ENCODE measurements around the gene USF2. TPM values are rescaled to one million over a fixed set of nuclear protein-coding genes. Genes with fewer than 3 reads are reported as not detected.
"Not testable (repeated sequence)": the region's sequence is repeated elsewhere in the genome, so short reads cannot be mapped to it uniquely, and the experiment has no call there.

USF2 gene, protein sequence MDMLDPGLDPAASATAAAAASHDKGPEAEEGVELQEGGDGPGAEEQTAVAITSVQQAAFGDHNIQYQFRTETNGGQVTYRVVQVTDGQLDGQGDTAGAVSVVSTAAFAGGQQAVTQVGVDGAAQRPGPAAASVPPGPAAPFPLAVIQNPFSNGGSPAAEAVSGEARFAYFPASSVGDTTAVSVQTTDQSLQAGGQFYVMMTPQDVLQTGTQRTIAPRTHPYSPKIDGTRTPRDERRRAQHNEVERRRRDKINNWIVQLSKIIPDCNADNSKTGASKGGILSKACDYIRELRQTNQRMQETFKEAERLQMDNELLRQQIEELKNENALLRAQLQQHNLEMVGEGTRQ
- total RNA-seq (2014; rRNA removed; shearing (Covaris generic); ENCODE audit: low replicate concordance): 111 and 128 TPM in 2 replicates

DNA sequence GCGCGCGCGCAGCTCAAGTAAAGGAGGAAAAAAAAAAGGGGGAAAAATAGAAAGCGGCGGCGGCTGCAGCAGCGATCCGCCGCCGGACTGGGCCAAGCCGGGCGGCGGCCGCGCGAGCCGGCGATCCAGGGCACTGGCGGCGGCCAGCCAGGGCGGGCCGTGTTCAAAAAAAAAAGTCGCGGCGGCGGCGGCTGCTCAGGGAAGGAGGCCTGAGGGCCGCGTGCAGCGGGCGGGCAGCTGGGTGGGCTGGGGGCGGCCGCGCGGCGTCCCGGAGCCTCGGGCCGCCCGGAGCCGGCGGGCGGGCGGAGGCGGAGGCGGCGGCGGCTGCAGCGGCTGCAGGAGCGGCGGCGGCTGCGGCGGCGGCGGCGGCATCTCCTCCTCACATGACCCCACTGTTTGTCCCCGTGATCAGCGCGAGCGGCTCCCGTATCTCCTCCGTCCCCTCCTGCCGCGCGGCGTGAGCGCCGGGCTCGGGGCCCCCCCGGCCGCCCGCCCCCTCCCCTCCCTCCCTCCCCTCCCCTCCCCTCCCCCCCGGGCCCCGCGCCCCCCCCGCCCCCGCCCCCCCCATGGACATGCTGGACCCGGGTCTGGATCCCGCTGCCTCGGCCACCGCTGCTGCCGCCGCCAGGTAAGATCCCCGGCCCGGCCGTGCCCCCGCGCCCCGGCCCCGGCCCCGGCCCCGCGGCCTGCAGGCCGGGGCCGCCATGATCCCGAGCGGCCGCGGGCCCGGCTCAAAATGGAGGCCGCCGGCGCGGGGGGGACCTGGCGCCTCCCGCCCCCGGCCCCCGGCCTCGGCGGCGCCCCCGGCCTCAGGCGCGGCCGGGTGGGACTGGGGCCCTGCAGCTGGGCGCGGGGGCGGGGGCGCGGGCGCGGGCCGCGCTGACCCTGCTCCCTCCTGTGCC is at the start of gene USF2:
Gene USF2 (plus strand): TSS at position 427 of the 902 bp plus-strand sequence. CDS start 140 bp downstream, at position 567.
- peak; percentile 63 for DNase-seq (ENCODE audit: low read depth)
- in situ Hi-C loops (cut with HindIII; ENCODE audit: low pct_unique_long_range_greater_than_20kb, low sequenced_read_pairs): no loop called here

DNA sequence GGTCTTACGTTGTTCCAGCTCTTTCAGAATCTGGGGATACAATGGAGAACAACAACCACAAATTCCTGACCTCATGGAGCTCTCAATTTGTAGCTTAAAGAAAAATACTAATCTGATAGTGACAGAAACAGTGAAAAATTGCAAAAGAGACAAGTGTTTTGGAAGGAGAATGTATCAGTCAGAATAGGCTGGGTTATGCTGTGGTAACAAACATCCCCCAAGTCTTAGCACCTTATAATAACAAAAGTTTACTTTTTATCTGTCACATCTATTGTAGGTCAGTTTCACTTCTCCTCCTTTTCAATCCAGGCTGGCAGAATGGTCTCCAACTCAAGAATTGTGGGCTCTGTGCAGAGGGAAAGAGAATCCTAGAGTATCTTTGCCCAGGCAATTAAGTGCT is 49.8 kb upstream of the USF2 start:
- in situ Hi-C loops (cut with HindIII; ENCODE audit: low pct_unique_long_range_greater_than_20kb, low sequenced_read_pairs): no loop called here
- no peak for DNase-seq (ENCODE audit: low read depth)

DNA sequence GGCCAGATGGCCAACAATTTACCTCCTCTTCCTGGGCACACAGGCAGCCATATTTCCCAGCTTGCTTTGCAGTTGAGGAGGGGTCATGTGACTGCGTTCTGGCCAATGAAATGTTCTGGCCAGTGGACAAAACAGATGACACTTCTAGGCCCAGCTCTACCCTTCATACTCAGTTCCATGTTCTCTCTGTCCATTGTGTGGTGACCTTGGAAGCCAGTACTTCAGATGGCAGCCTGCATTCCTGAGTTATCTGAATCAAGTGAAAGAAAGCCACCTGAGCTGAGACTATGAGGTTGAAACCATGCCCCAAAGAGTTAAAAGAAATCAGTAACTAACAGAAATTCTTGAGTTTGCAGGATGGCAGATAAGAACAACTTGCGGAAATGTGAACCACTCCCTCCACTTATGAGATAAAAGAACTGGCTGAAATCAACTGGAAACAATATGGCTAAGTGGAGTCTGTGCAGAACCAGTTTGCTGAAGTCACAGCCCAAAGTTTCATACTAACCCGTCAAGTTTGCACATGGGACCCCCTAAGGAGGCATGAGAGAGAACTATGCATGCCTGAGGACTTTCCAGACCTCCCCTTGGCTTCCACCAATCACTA is 48.3 kb upstream of the USF2 start:
- no peak for DNase-seq (ENCODE audit: low read depth)
- in situ Hi-C loops (cut with HindIII; ENCODE audit: low pct_unique_long_range_greater_than_20kb, low sequenced_read_pairs): no loop called here

DNA sequence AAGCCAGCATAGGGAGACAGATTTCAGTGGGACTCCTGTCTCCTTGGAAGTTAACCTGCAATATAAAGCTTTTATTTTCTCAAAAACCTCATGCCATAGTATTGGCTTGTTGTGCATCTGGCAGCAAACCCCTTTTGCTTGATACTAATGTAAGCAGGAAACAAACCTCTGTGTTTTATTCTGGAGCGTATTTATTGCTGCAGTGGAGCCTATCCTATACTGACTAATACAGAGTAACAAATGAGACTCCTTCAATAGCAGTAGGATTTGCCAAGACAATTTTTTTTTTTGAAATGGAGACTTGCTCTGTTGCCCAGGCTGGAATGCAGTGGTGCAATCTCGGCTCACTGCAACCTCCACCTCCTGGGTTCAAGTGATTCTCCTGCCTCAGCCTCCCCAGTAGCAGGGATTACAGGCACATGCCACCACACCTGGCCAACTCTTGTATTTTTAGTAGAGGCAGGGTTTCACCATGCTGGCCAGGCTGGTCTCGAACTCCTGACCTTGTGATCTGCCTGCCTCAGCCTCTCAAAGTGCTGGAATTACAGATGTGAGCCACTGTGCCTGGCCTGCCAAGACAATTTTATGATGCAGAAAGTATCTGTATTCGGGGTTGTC is 47.7 kb upstream of the USF2 start:
- DNase-seq (ENCODE audit: low read depth); in situ Hi-C loops (cut with HindIII; ENCODE audit: low pct_unique_long_range_greater_than_20kb, low sequenced_read_pairs): not testable (repeated sequence)

DNA sequence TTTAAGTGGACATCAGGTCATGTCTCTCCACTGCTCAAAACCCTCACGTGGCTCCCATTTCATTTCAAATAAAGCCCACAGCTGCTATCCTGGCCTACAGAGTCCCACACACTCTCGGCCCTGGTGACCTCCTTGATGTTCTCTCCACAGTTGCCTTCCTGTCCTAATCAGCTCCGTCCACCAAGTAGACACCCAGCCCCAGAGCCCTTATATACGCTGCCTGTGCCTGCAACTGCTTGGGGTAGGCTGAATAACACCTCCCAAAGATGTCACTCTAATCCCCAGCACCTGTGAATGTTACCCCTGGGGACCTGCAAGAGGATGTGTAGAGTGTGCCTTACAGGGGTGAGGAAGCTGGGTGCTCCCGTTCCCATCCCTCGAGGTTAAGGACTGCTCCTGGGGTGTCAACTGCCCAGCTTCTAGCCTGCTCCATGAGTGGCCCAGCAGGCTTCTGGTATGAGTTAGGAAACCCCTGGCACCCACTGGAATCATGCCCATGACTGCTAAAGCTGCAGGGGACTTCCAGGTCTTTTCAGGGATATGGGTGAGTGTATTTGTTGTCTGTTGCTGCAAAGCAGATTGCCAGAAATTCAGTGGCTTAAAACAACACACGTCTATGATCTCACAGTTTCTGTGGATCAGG is 46.3 kb upstream of the USF2 start:
- no peak for DNase-seq (ENCODE audit: low read depth)
- in situ Hi-C loops (cut with HindIII; ENCODE audit: low pct_unique_long_range_greater_than_20kb, low sequenced_read_pairs): no loop called here

DNA sequence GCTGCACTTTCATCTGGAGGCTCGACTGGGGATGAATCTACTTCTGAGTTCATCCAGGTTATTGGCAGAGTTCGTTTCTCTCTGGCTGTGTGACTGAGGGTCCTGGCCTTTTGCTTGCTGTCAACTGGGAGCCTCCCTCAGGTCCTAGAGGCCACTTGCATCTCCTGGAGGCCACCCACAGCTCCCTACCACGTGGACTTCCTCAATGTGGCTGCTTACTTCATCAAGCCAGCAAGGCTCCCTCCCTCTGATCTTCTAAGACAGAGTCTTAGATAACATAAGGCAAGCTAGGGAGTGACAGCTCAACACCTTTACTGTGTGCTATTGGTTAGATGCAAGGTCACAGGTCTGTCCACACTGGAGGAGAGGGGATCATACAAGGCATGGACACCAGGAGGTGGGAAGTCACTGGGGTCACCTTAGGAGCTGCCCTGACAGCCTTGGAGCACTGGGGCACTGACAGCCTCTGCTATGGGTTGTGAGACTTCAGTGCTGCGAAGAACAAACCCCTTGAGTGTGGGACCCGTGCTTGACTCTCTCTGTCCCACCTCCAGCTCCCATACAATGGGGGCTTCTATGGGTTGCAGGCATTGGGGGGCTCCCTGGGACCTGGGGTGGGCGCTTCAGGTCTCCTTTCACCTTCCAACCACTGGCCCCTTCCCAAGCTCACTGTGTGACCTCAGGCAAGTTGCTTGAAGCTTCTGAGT is 45.5 kb upstream of the USF2 start:
- in situ Hi-C loops (cut with HindIII; ENCODE audit: low pct_unique_long_range_greater_than_20kb, low sequenced_read_pairs): no loop called here
- DNase-seq (ENCODE audit: low read depth): no peak

DNA sequence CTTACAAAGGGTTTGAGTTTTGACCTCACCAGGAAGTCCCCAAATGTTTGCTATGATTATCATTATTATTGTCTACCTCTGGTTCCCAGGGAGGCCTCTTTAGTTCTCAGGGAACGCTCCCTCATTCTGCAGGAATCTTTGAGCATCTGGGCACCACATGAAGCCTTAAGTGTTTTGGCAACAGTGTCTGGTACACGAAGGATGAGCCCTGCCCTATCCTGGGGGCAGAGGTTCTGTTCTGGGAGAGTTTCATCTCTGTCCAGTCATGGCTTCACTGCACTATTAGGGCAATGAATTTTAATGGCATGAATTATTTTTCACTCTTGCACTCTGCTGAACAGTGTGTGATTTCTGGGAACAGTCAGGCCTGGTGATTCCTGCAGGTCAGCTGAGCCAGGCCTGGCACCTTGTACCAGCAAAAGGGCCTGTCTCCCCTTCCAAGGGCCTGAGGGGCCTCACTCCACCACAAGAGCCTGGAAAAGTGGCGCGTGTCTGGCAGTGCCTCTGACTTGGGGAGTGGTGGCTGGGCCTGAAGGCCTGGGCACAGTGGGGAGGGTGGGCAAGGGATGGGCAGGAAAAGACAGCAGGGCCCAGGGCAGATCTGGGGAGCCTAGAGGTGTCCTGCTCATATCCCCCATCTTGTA is 44.8 kb upstream of the USF2 start:
- in situ Hi-C loops (cut with HindIII; ENCODE audit: low pct_unique_long_range_greater_than_20kb, low sequenced_read_pairs): no loop called here
- DNase-seq (ENCODE audit: low read depth): no peak

DNA sequence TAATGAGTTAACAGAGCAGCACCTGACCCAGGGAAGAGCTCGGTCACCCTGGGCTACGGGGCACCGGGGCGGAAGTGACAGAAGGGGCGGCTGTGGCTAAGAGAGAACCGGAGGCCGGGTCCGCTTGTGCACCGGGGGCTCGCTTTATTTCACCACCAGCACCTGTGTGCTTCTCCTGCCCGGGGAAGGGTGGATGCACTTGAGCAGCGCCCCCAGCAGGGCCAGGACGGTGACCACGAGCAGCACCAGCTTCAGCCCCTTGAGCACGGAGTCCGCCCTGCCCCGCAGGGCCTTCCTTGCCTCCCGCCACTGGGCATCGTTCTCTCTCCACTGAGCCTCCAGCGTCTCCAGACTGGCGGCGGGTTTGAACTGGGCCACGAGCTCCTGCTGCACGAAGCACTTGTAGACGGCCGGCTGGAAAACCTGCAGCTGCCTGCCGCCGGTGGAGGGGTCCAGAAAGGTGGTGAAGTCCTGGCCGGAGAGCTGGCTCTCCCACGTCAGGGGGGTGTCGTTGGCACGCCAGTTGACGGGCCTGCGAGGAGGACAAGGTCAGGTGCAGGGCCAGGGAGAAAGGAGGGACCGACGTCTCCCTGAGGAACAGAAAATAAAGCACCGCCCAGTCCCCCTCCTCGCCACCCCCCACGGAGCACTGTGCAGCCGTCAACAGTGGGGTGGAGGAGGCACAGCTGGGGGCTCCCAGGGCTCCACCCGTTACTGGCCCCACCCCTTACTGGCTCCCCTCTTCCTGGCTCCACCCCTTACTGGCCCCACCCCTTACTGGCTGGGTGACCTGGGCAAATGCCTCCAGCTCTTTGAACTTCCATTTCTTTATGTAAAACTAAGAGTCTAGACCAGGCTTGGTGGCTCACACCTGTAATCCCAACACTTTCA is 43.8 kb upstream of the USF2 start:
- in situ Hi-C loops (cut with HindIII; ENCODE audit: low pct_unique_long_range_greater_than_20kb, low sequenced_read_pairs): no loop called here
- no peak for DNase-seq (ENCODE audit: low read depth)

DNA sequence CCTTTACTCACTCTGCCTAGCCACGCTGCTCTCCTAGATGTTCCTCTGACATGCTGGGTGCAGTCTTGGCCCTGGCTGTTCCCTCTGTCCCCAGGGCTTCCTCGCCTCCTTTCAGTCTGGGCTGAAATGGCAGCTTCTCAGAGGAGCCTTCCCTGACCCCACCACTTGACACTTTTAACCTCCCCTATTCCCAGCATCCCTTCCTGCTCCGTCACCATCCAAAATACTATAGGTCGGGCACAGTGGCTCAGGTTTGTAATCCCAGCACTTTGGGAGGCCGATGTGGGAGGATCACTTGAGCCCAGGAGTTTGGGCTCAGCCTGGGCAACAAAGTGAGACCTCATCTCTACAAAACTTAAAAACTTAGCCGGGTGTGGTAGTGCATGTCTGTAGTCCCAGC is 42.8 kb upstream of the USF2 start:
- no peak for DNase-seq (ENCODE audit: low read depth)
- in situ Hi-C loops (cut with HindIII; ENCODE audit: low pct_unique_long_range_greater_than_20kb, low sequenced_read_pairs): no loop called here

DNA sequence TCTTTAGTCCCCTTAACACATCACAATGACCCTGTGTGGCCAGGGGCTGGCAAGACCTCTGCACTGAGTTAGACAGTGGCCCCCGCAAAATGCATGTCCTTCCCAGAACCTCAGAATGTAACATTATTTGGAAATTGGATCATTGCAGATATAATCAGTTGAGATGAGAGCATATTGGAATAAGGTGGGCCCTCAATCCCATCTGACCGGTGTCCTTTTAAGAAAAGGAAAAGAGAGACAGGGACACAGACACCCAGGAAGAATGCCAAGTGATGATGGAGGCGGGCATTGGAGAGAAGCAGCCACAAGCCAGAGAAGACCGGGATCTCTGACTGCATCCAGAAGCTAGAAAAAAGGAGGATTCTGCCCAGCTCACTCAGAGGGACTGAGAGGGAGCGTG is 42.0 kb upstream of the USF2 start:
- DNase-seq (ENCODE audit: low read depth): no peak
- in situ Hi-C loops (cut with HindIII; ENCODE audit: low pct_unique_long_range_greater_than_20kb, low sequenced_read_pairs): no loop called here

DNA sequence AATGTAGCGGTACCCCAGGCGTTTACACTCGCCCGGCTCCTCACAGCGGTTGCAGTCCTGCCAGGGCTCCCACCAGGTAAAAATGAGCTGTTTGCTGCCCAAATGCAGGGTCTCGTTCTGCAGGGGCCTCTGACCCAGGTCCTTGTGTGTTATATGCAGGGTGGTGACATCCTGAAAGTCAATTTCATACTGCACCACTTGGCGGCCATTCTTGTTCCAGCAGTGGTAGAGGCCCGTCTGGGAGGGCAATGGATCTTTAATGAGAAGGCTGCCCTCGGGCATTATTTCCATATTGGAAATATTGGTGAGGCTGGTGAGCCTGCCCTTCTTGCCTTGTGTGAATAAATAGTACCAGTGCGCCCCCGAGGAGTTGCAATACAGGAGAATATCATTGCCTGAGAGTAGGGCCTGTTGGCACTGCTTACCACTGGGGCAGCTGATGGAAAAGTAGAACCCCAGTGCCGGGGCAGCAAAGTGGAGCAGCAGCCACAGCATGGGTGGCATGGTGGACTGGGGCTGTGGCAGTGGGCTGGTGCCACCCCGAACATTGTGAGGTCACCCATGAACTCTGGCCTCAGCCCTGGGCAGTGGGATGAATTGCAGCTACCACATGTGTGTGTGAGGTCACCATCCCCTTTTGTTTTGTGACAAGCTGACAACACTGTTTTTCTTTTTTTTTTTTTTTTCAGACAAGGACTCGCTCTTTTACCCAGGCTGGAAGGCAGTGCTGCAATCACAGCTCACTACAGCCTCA is 40.4 kb upstream of the USF2 start, which contains the start of gene FAM187B:
Gene FAM187B (minus strand): TSS at position 563 of the 754 bp plus-strand sequence. CDS start 59 bp downstream, at position 504.
- in situ Hi-C loops (cut with HindIII; ENCODE audit: low pct_unique_long_range_greater_than_20kb, low sequenced_read_pairs): no loop called here
- DNase-seq (ENCODE audit: low read depth): no peak

DNA sequence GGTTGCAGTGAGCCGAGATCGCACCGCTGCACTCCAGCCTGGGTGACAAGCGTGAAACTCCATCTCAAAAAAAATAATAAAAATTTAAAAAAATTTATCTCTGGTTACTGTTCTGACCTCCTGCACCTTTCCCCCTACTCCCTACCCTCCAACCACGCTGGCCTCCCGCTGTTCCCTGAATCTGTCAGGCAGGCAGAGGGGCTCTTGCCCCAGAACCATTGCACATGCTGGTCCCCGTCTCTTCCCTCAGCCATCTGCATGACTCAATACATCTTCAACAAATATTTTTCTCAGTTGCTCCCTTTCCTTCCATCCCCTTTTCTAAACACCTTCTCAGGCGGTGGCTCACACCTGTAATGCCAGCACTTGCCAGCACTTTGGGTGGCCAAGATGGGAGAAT is 39.2 kb upstream of the USF2 start:
- no peak for DNase-seq (ENCODE audit: low read depth)
- in situ Hi-C loops (cut with HindIII; ENCODE audit: low pct_unique_long_range_greater_than_20kb, low sequenced_read_pairs): no loop called here

DNA sequence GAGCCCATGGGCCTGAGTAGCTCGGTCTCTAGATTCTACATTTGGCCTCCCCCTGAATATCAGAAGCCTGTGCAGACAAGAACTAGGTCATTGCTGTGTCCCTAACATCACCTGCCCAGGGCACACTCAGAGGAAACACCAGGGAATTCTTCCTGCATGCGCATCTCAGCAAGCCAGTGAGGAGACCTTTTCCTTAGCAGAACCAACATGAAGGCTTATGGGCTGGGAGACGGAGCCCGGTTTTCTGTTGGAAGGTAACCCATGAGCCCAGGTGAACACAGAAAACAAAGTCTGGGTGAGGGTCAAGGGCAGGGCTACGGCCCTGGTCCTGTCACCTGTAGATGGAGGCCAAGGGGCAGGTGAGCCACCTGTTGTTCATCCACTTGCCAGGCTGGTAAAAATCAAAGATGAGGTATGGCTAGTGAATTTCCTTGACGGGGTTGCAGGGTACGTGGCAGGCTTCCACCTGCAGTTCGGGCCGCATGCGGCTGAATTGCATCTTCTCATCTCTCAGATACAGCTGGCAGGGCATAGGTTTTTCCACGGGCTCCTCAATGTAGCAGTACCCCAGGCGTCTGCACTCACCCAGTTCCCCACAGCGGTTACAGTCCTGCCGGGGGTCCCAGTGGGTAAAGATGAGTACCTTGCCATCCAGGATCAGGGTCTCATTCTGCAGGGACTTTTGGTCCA is 36.7 kb upstream of the USF2 start:
- no peak for DNase-seq (ENCODE audit: low read depth)
- in situ Hi-C loops (cut with HindIII; ENCODE audit: low pct_unique_long_range_greater_than_20kb, low sequenced_read_pairs): no loop called here

DNA sequence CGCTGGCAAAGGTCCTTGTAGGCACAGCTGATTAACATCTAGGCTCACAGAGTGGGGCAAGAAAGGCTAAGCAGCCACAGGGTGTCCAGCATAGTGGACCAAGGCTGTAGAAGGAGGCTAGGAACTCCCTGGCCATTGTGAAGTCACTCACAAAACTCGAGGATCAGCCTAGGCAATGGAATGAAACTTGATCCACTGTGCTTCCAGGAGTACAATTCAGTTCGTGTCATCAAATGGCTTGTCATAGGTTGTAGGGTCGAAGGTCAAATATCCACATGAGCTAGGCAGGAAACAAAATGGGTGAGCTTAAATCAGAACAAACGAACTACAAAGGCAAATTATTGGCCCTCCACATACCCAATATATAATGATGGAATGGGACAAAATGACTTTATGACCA is 35.9 kb upstream of the USF2 start:
- no peak for DNase-seq (ENCODE audit: low read depth)
- in situ Hi-C loops (cut with HindIII; ENCODE audit: low pct_unique_long_range_greater_than_20kb, low sequenced_read_pairs): no loop called here
